GM12865 (cell line): Measurements from ENCODE around the gene CCL18.

Experiments
- DNase-seq: peaks from one replicate; pipeline ENCODE4 v3.0.0; 2010; ENCODE audit warnings: low read depth
- H3K4me3 ChIP-seq: 2 replicates; pipeline ENCODE4 v1.5.1; 2011; ENCODE audit warnings: mild to moderate bottlenecking, low read depth, low read length, control low read depth
- TF ChIP-seq, protein P1 (sequence below): IDR thresholded peaks from 2 replicates; pipeline ENCODE4 v1.5.1; 2011; ENCODE audit warnings: low read length, control low read depth, low read depth, inconsistent platforms; ENCODE audit not compliant: insufficient read depth; ENCODE audit errors: missing control alignments

Gene CCL18

DNA sequence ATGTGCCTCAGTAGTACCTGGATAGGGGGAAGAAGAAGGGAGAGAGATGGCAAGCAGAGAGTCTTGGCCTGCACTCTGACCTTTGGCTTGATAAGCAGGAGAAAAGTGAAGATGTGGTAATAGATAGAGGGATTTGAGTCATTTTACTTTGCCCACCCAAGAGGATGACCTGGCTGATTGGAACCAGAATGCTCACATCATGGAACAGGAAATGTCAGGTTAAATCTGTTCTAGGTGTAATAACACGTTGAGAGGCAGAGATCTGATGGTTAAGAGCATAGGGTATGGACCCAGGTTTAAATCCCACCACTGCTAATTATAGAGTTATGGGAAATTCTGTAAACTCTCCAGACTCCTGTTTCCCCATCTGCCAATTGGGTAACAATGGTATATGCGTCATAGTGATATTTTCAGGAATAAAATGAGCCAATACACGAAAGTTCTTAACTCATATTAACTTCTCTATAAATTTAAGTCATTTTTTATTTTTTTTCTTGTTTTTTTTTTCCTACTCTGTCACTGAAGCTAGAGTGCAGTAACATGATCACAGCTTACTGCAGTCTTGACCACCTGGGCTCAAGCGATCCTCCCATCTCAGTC is 8.1 kb upstream of the CCL18 start:
- TF ChIP-seq, protein P1, sequence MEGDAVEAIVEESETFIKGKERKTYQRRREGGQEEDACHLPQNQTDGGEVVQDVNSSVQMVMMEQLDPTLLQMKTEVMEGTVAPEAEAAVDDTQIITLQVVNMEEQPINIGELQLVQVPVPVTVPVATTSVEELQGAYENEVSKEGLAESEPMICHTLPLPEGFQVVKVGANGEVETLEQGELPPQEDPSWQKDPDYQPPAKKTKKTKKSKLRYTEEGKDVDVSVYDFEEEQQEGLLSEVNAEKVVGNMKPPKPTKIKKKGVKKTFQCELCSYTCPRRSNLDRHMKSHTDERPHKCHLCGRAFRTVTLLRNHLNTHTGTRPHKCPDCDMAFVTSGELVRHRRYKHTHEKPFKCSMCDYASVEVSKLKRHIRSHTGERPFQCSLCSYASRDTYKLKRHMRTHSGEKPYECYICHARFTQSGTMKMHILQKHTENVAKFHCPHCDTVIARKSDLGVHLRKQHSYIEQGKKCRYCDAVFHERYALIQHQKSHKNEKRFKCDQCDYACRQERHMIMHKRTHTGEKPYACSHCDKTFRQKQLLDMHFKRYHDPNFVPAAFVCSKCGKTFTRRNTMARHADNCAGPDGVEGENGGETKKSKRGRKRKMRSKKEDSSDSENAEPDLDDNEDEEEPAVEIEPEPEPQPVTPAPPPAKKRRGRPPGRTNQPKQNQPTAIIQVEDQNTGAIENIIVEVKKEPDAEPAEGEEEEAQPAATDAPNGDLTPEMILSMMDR: no peak
- H3K4me3 ChIP-seq: no peak overlapping the region
- no peak for DNase-seq

GRCh38 chr17:36057911-36058310 is 6.2 kb upstream of the CCL18 start:
- H3K4me3 ChIP-seq: no peak overlapping the region
- TF ChIP-seq, protein P1: no peak
- DNase-seq: no peak

DNA sequence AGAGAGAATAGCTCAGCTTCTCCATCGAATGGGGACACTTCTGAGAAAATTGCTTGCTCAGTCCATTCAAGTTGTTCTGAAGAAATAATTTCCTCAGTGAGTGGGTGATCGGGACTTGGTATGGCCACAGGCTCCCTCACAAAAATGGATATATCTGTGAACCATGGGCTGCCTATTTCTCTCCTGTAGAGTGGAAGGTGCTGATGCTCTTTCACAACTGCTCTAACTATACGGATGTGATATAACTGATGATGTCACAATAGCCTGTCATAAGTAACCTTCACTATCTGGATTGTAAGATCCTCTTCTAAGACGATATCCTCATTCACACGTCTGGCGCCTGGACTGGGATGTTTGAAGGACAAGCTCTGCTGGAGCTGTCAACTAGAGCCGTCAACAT is 4.7 kb upstream of the CCL18 start:
- no peak overlapping the region for H3K4me3 ChIP-seq
- TF ChIP-seq, protein P1: no peak
- no peak for DNase-seq

- no peak for DNase-seq
- TF ChIP-seq, protein P1: no peak
- H3K4me3 ChIP-seq: no peak overlapping the region
Measured at GRCh38 chr17:36060816-36061215, 3.3 kb upstream of the CCL18 start.

- H3K4me3 ChIP-seq: no peak overlapping the region
- TF ChIP-seq, protein P1: no peak
- DNase-seq: no peak
Measured at GRCh38 chr17:36066365-36066985, 2.4 kb downstream of the CCL18 start.

- DNase-seq: no peak
- TF ChIP-seq, protein P1: no peak
- H3K4me3 ChIP-seq: no peak overlapping the region
Measured at GRCh38 chr17:36068524-36068923, 4.5 kb downstream of the CCL18 start.

DNA sequence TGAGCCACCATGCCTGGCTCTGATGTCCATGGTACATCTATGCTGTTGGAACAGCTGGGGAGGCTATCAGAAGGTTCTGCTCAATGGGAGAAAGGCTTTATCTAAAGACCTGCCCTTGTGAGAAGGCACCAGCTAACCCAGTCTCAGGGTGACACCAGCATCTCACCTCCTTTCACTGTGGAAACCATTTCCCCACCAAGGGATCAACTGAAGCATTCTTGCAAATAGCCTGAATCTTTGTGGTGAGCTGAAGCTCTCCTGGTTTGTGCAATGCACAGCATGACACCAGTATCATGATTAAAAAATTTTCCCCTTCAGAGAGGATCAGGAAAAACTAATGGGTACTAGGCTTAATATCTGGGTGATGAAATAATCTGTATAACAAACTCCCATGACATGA is 5.1 kb downstream of the CCL18 start:
- TF ChIP-seq, protein P1: no peak
- no peak overlapping the region for H3K4me3 ChIP-seq
- DNase-seq: no peak
